C4-2B (cell line): Measurements from ENCODE around the gene SLC17A3.

Experiments used
- ZFX ChIP-seq: fragments of 450-650 bp; IDR thresholded peaks from 2 replicates; pipeline ENCODE4 v1.6.1; 2017
- TF ChIP-seq, protein P1 (sequence below): fragments of 450-650 bp; conservative IDR thresholded peaks from 2 replicates; pipeline ENCODE4 v1.5.1; 2017; ENCODE audit warnings: mild to moderate bottlenecking

DNA sequence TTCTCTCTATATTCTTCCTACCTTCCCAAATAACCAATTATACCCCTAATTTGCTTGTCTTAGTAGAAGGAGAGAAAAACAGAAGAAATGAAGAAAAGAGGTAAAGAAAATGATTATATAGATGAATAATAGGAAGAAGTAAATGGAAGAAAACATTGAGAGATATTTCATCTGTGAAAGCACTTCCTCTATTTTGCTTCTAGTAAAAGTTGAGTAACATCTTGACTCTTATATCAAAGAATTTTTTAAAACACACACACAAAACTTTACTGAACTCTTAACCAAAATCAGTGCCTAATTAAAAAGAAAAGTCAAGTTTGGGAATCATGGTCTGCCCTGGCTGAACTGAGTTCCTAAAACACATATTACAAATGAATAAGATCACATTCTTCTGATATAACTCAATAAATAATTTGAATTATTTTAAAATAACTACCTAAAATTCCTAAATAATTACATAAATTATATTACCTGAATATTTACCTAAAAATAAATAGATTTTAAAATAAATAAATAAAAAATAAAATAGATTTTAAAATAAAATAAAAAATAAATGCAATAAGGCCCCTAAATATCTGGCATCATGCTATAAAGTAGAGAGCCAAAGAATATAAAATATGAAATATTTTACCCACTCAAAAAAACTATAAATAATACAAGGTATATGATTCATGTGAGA, 47.6 kb upstream of the SLC17A3 start:
- TF ChIP-seq, protein P1, sequence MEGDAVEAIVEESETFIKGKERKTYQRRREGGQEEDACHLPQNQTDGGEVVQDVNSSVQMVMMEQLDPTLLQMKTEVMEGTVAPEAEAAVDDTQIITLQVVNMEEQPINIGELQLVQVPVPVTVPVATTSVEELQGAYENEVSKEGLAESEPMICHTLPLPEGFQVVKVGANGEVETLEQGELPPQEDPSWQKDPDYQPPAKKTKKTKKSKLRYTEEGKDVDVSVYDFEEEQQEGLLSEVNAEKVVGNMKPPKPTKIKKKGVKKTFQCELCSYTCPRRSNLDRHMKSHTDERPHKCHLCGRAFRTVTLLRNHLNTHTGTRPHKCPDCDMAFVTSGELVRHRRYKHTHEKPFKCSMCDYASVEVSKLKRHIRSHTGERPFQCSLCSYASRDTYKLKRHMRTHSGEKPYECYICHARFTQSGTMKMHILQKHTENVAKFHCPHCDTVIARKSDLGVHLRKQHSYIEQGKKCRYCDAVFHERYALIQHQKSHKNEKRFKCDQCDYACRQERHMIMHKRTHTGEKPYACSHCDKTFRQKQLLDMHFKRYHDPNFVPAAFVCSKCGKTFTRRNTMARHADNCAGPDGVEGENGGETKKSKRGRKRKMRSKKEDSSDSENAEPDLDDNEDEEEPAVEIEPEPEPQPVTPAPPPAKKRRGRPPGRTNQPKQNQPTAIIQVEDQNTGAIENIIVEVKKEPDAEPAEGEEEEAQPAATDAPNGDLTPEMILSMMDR: no peak
- no peak for TF ChIP-seq ZFX
